Uterus (tissue), 4 donors: ENCODE data around the gene FAM83D. TPM values are rescaled to one million over a fixed set of nuclear protein-coding genes. Genes with fewer than 3 reads are reported as not detected.

Experiments used
- DNase-seq, 2 donors: peaks; one replicate each; pipeline ENCODE4 v3.0.0-alpha.2; 2019 to 2020
- H3K27ac ChIP-seq, 2 donors: fragments of 200-600 bp; sonication (generic); 1 replicate in 1 of 2; 2 replicates in 1 of 2; pipeline ENCODE4 v1.5.1; 2016 to 2018
- H3K27me3 ChIP-seq, 2 donors: fragments of 200-600 bp; sonication (generic); one replicate each; pipeline ENCODE4 v1.5.1; 2018 to 2019; ENCODE audit warnings: control low read depth in 1 of 2
- H3K36me3 ChIP-seq, 2 donors: fragments of 200-600 bp; sonication (generic); one replicate each; pipeline ENCODE4 v1.5.1; 2019; ENCODE audit warnings: control low read depth in 1 of 2
- H3K4me1 ChIP-seq, 2 donors: fragments of 200-600 bp; sonication (generic); one replicate each; pipeline ENCODE4 v1.5.1; 2018 to 2019; ENCODE audit warnings: control low read depth in 1 of 2
- H3K4me3 ChIP-seq, 2 donors: fragments of 200-600 bp; sonication (generic); 1 replicate in 1 of 2; 2 replicates in 1 of 2; pipeline ENCODE4 v1.5.1; 2018 to 2019; ENCODE audit warnings: mild to moderate bottlenecking in 1 of 2
- H3K9me3 ChIP-seq, 2 donors: fragments of 200-600 bp; sonication (generic); one replicate each; pipeline ENCODE4 v1.5.1; 2019; ENCODE audit warnings: control low read depth in 1 of 2
- POLR2A ChIP-seq, 2 donors: fragments of 450-650 bp; IDR thresholded peaks; one replicate each; pipeline ENCODE4 v1.6.1; 2016; ENCODE audit warnings: antibody characterized with exemption in 2 of 2, mild to moderate bottlenecking in 1 of 2, moderate library complexity in 1 of 2
- intact Hi-C: fragments of 100-400 bp; cut with DNase I; formaldehyde crosslinking; loops from one replicate; pipeline ENCODE4 v1.15.1; 2023; ENCODE audit warnings: low total_unique reads
- total RNA-seq, 4 donors: library from RNA; depleted of rRNA in 3 of 4; stranded (reverse); fragments of >200 nt in 3 of 4; gene quantifications; one replicate each; pipeline versions ENCODE4 v1.1.0 to v1.2.4, GENCODE V29; 2014 to 2023
- TF ChIP-seq, protein P1 (sequence below), 4 experiments: fragments of 200-600 bp in 2 of 4; fragments of 450-650 bp in 2 of 4; sonication (generic) in 2 of 4; IDR thresholded peaks; one replicate each; pipeline ENCODE4 v1.5.1; 2016 to 2019; ENCODE audit warnings: antibody characterized with exemption in 4 of 4, mild to moderate bottlenecking in 2 of 4, moderate library complexity in 1 of 4
- donor health status: DM: yes; HTN: yes; CAD: no.

FAM83D gene
- total RNA-seq, 4 donors from 2014 or later, result 0.61 to 15.1 TPM; not detected in 2

DNA sequence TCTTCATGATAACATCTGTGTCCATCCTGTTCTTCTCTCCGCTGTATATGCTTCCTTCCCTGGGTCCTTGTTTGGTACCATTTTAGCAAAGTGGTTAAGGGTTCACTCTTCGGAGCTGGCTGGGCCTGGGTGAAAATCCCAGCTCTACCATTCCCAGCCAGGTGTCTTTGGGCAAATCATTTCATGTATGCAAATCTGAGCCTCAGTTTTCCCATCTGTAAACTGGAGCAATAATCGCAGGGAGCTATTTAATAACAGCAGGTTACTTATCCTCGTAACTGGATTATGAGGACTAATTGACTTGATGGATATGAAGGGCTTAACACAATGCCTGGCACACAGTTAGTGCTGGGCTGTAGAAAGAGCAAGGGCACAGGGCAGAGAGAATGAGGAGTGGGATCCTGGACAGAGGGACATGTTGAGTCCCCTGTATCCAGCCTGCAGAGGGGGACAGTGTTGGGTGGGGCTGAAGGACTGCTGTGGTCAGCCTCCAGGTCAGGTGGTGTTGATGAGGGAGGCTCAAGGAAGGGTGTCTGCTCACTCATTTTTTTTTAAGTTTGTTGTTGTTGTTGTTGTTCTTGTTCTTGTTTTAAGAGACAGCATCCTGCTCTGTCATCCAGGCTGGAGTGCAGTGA, 44.3 kb upstream of the FAM83D start:
- H3K4me3 ChIP-seq, result no peak overlapping the region
- no peak for DNase-seq
- no peaks in the 10 kb centered on the region for H3K27me3 ChIP-seq
- no peak overlapping the region for H3K27ac ChIP-seq
- no peaks in the 10 kb centered on the region for H3K36me3 ChIP-seq
- H3K4me1 ChIP-seq, result no peaks in the 10 kb centered on the region
- H3K9me3 ChIP-seq, result no peaks in the 10 kb centered on the region
- intact Hi-C loops, result no loop called here
- no peak for TF ChIP-seq POLR2A (IDR thresholded peaks at IDR 0.05)
- TF ChIP-seq, protein P1, sequence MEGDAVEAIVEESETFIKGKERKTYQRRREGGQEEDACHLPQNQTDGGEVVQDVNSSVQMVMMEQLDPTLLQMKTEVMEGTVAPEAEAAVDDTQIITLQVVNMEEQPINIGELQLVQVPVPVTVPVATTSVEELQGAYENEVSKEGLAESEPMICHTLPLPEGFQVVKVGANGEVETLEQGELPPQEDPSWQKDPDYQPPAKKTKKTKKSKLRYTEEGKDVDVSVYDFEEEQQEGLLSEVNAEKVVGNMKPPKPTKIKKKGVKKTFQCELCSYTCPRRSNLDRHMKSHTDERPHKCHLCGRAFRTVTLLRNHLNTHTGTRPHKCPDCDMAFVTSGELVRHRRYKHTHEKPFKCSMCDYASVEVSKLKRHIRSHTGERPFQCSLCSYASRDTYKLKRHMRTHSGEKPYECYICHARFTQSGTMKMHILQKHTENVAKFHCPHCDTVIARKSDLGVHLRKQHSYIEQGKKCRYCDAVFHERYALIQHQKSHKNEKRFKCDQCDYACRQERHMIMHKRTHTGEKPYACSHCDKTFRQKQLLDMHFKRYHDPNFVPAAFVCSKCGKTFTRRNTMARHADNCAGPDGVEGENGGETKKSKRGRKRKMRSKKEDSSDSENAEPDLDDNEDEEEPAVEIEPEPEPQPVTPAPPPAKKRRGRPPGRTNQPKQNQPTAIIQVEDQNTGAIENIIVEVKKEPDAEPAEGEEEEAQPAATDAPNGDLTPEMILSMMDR (IDR thresholded peaks at IDR 0.05), result no peak

- Histone ChIP-seq H3K4me1 (no peaks in the 10 kb centered on the region), H3K36me3 (no peaks in the 10 kb centered on the region), H3K27me3 (no peaks in the 10 kb centered on the region), H3K4me3 (no peak overlapping the region), H3K9me3 (no peaks in the 10 kb centered on the region), H3K27ac (no peak overlapping the region)
- TF ChIP-seq POLR2A (IDR thresholded peaks at IDR 0.05), result no peak
- TF ChIP-seq, protein P1 (IDR thresholded peaks at IDR 0.05), result no peak
- no peak for DNase-seq
- intact Hi-C loops, result no loop called here
These were observed 43.6 kb upstream of the FAM83D start for GRCh38 chr20:38882600-38882999.

DNA sequence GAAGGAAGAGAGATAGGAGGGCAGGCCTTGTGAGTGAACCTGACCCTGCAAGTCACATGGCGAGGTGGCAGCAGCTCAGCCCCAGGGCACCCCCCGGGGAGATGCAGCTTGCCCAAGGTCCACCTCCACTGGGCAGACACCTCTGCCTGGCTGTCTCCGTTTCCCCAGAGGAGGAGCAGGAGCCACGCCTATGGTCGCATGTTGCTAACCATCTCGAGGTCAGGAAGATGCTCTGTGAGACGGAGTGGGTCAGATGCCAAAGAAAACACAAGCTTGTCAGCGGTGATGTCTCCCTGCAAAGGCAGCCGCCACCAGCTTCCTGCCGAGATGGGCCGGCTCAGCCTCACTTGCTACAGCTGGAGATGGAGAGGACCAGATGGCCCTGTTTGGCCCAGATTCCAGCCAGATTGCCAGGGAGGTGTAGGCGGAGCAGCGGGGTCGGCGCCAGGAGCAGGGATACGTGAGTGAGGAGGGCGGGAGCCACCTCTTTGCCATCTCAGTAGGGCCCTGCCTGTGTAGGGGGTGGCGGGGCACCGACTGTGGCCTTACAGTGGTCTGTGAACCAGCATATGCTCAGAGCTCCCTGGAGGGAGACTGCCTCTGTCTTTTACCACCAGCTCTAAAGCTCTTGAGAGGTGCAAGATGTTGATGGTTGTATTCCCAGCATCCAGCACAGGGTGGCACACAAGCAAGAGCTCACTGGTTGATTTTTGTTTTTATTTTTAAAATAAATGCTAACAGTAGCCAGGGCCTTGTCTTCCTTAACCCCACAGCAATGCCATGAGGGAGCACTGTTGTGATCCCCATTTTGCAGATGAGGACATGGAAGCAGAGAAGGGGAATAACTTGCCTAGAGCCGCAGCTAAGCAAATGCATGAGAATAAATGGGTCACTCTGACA, 42.9 kb upstream of the FAM83D start:
- Histone ChIP-seq H3K4me1 (no peaks in the 10 kb centered on the region), H3K9me3 (no peaks in the 10 kb centered on the region), H3K4me3 (no peak overlapping the region), H3K27me3 (no peaks in the 10 kb centered on the region), H3K36me3 (no peaks in the 10 kb centered on the region), H3K27ac (no peak overlapping the region)
- TF ChIP-seq, protein P1 (IDR thresholded peaks at IDR 0.05), result no peak
- TF ChIP-seq POLR2A (IDR thresholded peaks at IDR 0.05), result no peak
- intact Hi-C loops, result no loop called here
- DNase-seq, result no peak

DNA sequence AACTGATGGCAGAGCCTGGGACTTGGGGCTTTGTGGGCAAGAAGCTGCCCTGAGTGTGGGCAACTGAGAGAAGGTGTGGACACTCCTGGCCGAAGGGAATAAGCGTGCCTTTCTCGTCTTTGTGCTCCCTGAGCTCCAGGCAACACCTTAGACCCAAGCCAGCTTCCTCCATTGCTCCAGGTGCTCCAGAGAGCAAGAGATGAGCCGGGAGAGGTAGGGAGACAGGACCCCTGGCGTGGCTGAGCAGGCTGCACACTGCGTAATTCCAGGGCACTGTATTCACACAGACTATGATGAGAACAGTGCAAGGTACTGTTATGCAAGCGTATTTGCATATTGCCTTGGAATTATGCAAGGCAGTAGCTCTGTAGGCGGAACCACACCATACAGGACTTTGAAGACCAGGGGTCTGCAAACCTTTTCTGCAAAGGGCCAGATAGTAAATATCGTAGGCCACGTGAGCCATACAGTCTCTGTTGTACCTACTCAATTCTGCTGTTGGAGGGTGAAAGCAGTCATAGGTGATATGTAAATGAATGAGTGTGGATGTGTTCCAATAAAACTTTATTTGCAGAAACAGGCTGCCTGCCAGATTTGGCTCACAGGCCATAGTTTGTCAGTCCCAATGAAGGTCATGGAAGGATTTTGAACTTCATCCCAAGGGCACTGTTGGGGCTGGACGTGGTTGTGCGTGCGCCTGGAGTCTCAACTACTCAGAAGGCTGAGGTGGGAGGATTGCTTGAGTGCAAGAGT, 42.1 kb upstream of the FAM83D start:
- Histone ChIP-seq H3K9me3 (no peaks in the 10 kb centered on the region), H3K4me3 (no peak overlapping the region), H3K27ac (no peak overlapping the region), H3K27me3 (no peaks in the 10 kb centered on the region), H3K36me3 (no peaks in the 10 kb centered on the region), H3K4me1 (no peaks in the 10 kb centered on the region)
- no peak for DNase-seq
- TF ChIP-seq, protein P1 (IDR thresholded peaks at IDR 0.05), result no peak
- TF ChIP-seq POLR2A (IDR thresholded peaks at IDR 0.05), result no peak
- intact Hi-C loops, result no loop called here
